HG03159 (cell line): Measurements from ENCODE around the gene TTC9B.

ENCODE experiments used
- ATAC-seq: cut with Tn5 transposase; IDR thresholded peaks from one replicate; pipeline ENCODE4 v1.9.1; 2021; ENCODE audit warnings: mild to moderate bottlenecking, moderate library complexity; ENCODE audit not compliant: unreplicated experiment

Gene TTC9B

GRCh38 chr19:40249201-40249600 is 31.0 kb upstream of the TTC9B start:
- no peak for ATAC-seq

DNA sequence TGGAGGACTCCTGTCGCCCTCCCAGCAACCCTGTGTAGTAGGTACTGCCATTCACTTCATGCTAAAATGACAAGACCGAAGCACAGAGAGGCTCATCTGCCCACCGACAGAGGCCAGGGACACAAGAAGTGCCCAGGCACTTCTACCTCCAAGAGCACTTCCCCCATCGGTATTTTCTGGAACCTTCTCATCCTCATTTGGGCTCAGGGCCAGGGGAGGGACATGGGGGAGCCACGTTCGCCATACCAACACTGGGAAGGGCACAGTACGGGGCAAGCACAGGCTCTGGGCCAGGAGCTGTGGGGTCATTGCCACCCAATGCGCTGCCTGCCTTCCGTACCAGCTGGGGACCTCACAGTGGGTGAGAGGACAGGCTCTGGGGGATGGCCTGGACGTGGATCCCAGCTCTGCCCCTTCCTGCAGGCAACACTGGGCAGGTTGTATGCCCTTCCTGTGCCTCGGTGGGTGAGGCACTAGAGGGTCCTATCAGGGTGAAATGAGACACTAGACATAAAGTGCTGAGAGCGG is 29.6 kb upstream of the TTC9B start:
- no peak for ATAC-seq

GRCh38 chr19:40247178-40247577 is 29.0 kb upstream of the TTC9B start:
- no peak for ATAC-seq

- no peak for ATAC-seq
Observed at GRCh38 chr19:40246292-40247073, 28.3 kb upstream of the TTC9B start.

DNA sequence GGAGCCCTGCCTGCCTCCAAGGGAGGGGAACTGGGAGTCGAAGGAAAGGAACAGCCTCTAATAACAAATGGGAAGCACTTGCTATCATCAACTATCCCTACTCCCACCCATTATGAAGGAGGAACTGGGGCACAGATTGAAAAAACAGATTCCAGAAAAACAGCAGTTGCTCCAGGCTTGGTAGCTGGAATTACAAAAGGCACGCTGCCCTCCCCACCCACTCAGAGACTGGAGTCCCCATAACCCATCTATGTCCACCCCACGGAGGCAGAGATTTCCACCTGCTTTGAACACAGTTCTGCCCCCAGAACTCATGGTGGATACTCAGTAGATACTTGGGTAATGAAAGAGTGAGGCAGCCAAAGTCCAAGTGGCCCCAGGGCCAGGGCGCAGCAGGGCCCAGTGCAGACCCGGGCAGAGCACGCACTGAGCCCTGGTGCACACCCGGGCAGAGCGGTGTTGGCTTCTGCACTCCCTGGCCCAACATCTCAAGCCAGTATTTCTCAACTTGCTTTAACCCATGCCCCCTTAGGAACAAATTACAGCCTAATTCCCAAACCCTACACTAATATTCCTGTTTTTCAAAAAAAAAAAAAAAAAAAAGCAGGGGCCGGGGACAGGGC is 27.4 kb upstream of the TTC9B start:
- ATAC-seq, result no peak

GRCh38 chr19:40244579-40245317 is 26.6 kb upstream of the TTC9B start:
- ATAC-seq, result no peak

GRCh38 chr19:40243181-40243580 is 25.0 kb upstream of the TTC9B start:
- ATAC-seq, result no peak

DNA sequence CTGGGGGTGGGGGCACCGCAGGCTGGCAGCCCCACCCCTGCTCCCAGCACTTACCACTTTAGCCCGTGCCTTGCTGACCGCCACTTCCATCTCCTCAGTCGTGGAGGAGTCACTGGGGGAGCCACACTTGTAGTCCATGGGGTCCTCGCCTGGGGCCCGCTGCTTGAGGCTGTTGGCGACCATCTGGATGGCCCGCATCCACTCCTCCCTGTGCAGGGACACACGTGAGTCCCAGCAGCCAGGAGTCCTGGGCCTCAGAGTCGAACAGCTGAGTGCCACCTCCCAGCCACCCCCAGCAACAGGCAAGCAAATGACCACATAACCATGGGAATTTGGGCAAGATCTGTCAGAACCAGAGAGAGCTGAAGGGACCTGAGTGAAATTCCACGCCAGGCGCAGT is 24.3 kb upstream of the TTC9B start:
- ATAC-seq, result no peak

DNA sequence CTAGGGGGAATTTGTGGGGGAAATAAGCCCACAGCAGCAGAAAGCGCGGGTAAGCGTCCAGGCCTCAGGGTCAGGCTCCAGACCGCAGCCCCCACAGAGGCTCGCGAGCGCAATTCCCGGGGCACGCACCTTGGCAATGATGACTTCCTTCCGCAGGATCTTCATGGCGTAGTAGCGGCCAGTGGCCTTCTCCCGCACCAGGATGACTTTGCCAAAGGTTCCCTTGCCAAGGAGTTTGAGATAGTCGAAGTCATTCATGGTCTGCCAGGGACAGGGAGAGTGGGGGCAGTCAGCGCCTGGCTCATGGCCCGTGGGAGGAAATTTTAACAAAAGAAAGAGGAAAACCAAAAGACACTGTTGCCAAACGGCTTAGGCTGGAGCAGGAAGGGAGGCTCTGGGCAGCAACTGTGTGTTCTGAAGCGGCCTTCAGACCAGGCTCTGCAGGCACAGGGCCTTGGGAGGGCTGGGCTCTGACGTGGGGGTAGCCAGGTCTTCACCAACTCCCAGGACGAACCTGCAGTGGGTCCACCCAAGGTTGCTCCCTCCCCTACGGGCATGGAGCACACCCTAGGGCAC is 23.7 kb upstream of the TTC9B start:
- ATAC-seq, result no peak

GRCh38 chr19:40241125-40241808 is 23.1 kb upstream of the TTC9B start:
- ATAC-seq, result no peak

GRCh38 chr19:40240332-40240731 is 22.1 kb upstream of the TTC9B start:
- ATAC-seq, result no peak

- no peak for ATAC-seq
Observed at GRCh38 chr19:40239415-40240226, 21.4 kb upstream of the TTC9B start.

- ATAC-seq, result no peak
Observed at GRCh38 chr19:40238775-40239174, 20.6 kb upstream of the TTC9B start.

- no peak for ATAC-seq
Observed at GRCh38 chr19:40237791-40238190, 19.6 kb upstream of the TTC9B start.

- ATAC-seq, result no peak
Observed at GRCh38 chr19:40236366-40236765, 18.2 kb upstream of the TTC9B start.

DNA sequence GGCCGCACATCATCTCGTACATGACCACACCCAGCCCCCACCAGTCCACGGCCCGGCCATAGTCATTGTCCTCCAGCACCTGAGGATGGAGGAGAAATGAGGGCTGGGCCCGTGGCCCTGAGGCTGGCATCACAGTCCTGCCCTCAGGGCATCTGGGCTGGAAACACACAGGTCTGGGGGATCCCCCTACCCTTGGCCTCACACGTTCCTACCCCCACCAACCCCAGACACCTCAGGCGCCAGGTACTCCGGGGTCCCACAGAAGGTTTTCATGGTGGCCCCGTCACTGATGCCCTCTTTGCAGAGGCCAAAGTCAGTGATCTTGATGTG is 17.8 kb upstream of the TTC9B start:
- ATAC-seq, result no peak

DNA sequence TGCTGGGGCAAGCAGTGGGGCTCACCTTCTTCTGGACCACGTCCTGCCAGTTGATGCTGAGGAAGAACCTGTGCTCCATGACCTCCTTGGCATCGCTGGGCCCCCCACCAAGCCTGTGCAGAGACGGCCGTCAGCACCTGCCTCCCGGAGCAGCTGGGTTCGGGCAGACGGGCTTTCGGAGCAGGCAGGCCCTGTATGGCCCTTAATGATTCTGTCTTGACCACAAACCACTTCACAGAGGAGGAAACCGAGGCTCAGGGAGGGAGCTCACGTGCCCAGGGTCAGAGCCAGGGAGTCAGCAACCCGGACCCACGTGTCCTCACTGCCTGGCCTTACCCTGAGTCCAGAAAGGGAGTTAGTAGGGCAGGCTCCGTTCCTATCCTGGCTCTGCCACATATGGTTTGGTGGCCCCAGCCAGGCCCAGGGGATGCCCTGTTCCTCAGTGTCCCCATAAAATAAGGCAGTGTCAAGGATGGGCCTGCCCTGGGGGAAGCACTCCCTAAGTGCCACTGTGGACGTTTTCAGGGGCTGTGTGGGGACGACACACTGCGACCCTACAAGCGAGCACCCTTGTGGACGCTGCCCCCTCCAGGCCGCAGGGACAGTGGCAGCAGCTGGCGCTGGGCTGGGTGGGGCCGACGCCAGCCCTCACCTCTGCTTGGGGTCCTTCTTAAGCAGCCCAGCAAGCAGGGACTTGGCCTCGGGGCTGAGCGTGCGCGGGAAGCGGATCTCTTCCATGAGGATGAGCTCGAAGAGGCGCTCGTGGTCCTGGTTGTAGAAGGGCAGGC is 17.2 kb upstream of the TTC9B start:
- no peak for ATAC-seq

DNA sequence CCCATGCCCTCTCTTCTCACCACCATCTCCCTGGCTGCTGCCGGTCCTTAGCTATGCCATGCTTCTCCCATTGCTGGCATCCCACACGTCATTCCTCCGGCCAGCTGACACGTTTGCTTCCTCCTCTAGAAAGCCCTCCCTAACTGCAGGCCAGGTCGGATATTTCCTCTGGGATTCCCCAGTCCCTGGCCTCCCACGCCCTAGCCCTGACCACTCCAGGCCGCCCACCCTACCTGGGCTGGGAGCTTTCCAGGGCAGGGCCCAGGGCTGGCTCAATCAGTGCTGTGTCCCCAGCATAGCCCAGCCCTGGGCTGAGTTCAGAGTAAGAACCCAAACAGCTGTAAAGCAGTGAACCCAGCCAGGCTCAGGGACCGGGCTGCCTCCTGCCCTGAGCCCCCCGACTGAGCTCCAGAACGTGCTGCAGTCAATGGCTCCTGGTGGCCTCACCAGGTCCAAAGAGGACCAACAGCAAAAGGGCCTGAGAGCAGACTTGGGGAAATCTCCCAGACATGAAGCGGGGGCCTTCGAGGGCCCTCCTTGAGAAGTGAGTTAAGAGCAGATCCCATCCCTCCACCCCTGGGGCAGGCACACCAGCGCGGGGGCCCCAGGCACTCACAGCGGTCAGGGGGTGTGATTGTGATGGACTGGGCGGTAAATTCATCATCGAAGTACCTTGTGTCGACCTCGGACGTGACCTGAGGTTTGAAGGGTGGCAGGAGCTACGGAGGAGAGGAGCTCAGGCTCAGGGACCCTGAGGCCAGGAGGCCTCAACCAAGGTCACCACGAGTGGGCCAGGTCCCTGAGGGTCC is 16.4 kb upstream of the TTC9B start:
- no peak for ATAC-seq
